Measurements from ENCODE around the gene CLEC7A.

CLEC7A gene

GRCh38 chr12:10130042-10130441, at the start of gene CLEC7A:
CLEC7A (minus strand) TSS chr12:10130199; CDS start chr12:10130082, 117 bp downstream.
- H3K27me3 Mint-ChIP-seq: peaks cover 28% of the 10 kb centered on the region
- H3K4me1 Mint-ChIP-seq (ENCODE audit: low read depth): peaks cover 23% of the 10 kb centered on the region
- no peak within 1 kb of the TSS for H3K4me3 Mint-ChIP-seq
- H3K9me3 Mint-ChIP-seq: no peaks in the 10 kb centered on the region
- no peaks in the 10 kb centered on the region for H3K36me3 Mint-ChIP-seq (ENCODE audit: low read depth)
- H3K27ac Mint-ChIP-seq: peak within 1 kb of the TSS; percentile 14

GRCh38 chr12:10179776-10180181, 49.8 kb upstream of the CLEC7A start:
- peaks cover 7% of the 10 kb centered on the region for H3K4me1 Mint-ChIP-seq (ENCODE audit: low read depth)
- no peaks in the 10 kb centered on the region for H3K9me3 Mint-ChIP-seq
- H3K4me3 Mint-ChIP-seq: no peak overlapping the region
- H3K36me3 Mint-ChIP-seq (ENCODE audit: low read depth): no peaks in the 10 kb centered on the region
- peaks cover 41% of the 10 kb centered on the region for H3K27me3 Mint-ChIP-seq
- H3K27ac Mint-ChIP-seq: no peak overlapping the region

GRCh38 chr12:10178821-10179220, 48.8 kb upstream of the CLEC7A start, which contains the start of gene TMEM52B:
TMEM52B (plus strand) TSS chr12:10179032; CDS start chr12:10179575, 543 bp downstream.
- Mint-ChIP-seq H3K27ac (no peak within 1 kb of the TSS), H3K4me3 (no peak within 1 kb of the TSS), H3K9me3 (no peaks in the 10 kb centered on the region), H3K4me1 (ENCODE audit: low read depth) (peaks cover 7% of the 10 kb centered on the region), H3K27me3 (peaks cover 32% of the 10 kb centered on the region), H3K36me3 (ENCODE audit: low read depth) (no peaks in the 10 kb centered on the region)

- Mint-ChIP-seq H3K4me1 (ENCODE audit: low read depth) (no peaks in the 10 kb centered on the region), H3K9me3 (no peaks in the 10 kb centered on the region), H3K36me3 (ENCODE audit: low read depth) (no peaks in the 10 kb centered on the region), H3K27ac (no peak overlapping the region), H3K27me3 (peaks cover 20% of the 10 kb centered on the region), H3K4me3 (no peak overlapping the region)
Observed at GRCh38 chr12:10175846-10176636, 46.0 kb upstream of the CLEC7A start.

- H3K9me3 Mint-ChIP-seq: no peaks in the 10 kb centered on the region
- H3K27me3 Mint-ChIP-seq: peaks cover 23% of the 10 kb centered on the region
- H3K4me3 Mint-ChIP-seq: no peak overlapping the region
- H3K27ac Mint-ChIP-seq: no peak overlapping the region
- no peaks in the 10 kb centered on the region for H3K4me1 Mint-ChIP-seq (ENCODE audit: low read depth)
- no peaks in the 10 kb centered on the region for H3K36me3 Mint-ChIP-seq (ENCODE audit: low read depth)
Observed at GRCh38 chr12:10174986-10175614, 45.1 kb upstream of the CLEC7A start.

GRCh38 chr12:10171973-10172728, 42.2 kb upstream of the CLEC7A start, which contains the start of gene OLR1:
OLR1 (minus strand) TSS chr12:10172132; CDS start chr12:10172077, 55 bp downstream.
- Mint-ChIP-seq H3K4me1 (ENCODE audit: low read depth) (no peaks in the 10 kb centered on the region), H3K4me3 (no peak within 1 kb of the TSS), H3K27ac (no peak within 1 kb of the TSS), H3K9me3 (no peaks in the 10 kb centered on the region), H3K27me3 (peaks cover 12% of the 10 kb centered on the region), H3K36me3 (ENCODE audit: low read depth) (no peaks in the 10 kb centered on the region)

- H3K9me3 Mint-ChIP-seq: no peaks in the 10 kb centered on the region
- H3K4me3 Mint-ChIP-seq: no peak overlapping the region
- H3K27ac Mint-ChIP-seq: no peak overlapping the region
- H3K4me1 Mint-ChIP-seq (ENCODE audit: low read depth): no peaks in the 10 kb centered on the region
- H3K27me3 Mint-ChIP-seq: peaks cover 7% of the 10 kb centered on the region
- no peaks in the 10 kb centered on the region for H3K36me3 Mint-ChIP-seq (ENCODE audit: low read depth)
Observed at GRCh38 chr12:10170216-10170615, 40.2 kb upstream of the CLEC7A start.

GRCh38 chr12:10169104-10169503, 39.1 kb upstream of the CLEC7A start:
- Mint-ChIP-seq H3K4me1 (ENCODE audit: low read depth) (no peaks in the 10 kb centered on the region), H3K36me3 (ENCODE audit: low read depth) (no peaks in the 10 kb centered on the region), H3K4me3 (no peak overlapping the region), H3K27ac (no peak overlapping the region), H3K27me3 (peaks cover 7% of the 10 kb centered on the region), H3K9me3 (no peaks in the 10 kb centered on the region)

GRCh38 chr12:10167599-10167998, 37.6 kb upstream of the CLEC7A start:
- H3K4me3 Mint-ChIP-seq: no peak overlapping the region
- no peaks in the 10 kb centered on the region for H3K9me3 Mint-ChIP-seq
- no peaks in the 10 kb centered on the region for H3K36me3 Mint-ChIP-seq (ENCODE audit: low read depth)
- no peak overlapping the region for H3K27ac Mint-ChIP-seq
- H3K4me1 Mint-ChIP-seq (ENCODE audit: low read depth): no peaks in the 10 kb centered on the region
- peaks cover 7% of the 10 kb centered on the region for H3K27me3 Mint-ChIP-seq

- Mint-ChIP-seq H3K27me3 (no peaks in the 10 kb centered on the region), H3K9me3 (no peaks in the 10 kb centered on the region), H3K4me1 (ENCODE audit: low read depth) (no peaks in the 10 kb centered on the region), H3K27ac (peak overlapping the region; percentile 48), H3K36me3 (ENCODE audit: low read depth) (no peaks in the 10 kb centered on the region), H3K4me3 (no peak overlapping the region)
Observed at GRCh38 chr12:10165421-10165820, 35.4 kb upstream of the CLEC7A start.

GRCh38 chr12:10163084-10163483, 33.1 kb upstream of the CLEC7A start:
- Mint-ChIP-seq H3K27me3 (peaks cover 3% of the 10 kb centered on the region), H3K9me3 (no peaks in the 10 kb centered on the region), H3K27ac (no peak overlapping the region), H3K36me3 (ENCODE audit: low read depth) (no peaks in the 10 kb centered on the region), H3K4me3 (no peak overlapping the region), H3K4me1 (ENCODE audit: low read depth) (no peaks in the 10 kb centered on the region)

- Mint-ChIP-seq H3K36me3 (ENCODE audit: low read depth) (no peaks in the 10 kb centered on the region), H3K4me3 (no peak overlapping the region), H3K4me1 (ENCODE audit: low read depth) (no peaks in the 10 kb centered on the region), H3K27ac (no peak overlapping the region), H3K27me3 (peaks cover 9% of the 10 kb centered on the region), H3K9me3 (no peaks in the 10 kb centered on the region)
Observed at GRCh38 chr12:10160617-10161385, 30.8 kb upstream of the CLEC7A start.

- peaks cover 13% of the 10 kb centered on the region for H3K27me3 Mint-ChIP-seq
- no peak overlapping the region for H3K4me3 Mint-ChIP-seq
- no peak overlapping the region for H3K27ac Mint-ChIP-seq
- H3K36me3 Mint-ChIP-seq (ENCODE audit: low read depth): no peaks in the 10 kb centered on the region
- no peaks in the 10 kb centered on the region for H3K4me1 Mint-ChIP-seq (ENCODE audit: low read depth)
- H3K9me3 Mint-ChIP-seq: no peaks in the 10 kb centered on the region
Observed at GRCh38 chr12:10159280-10159679, 29.3 kb upstream of the CLEC7A start.

GRCh38 chr12:10158406-10158805, 28.4 kb upstream of the CLEC7A start:
- H3K36me3 Mint-ChIP-seq (ENCODE audit: low read depth): no peaks in the 10 kb centered on the region
- no peak overlapping the region for H3K4me3 Mint-ChIP-seq
- no peak overlapping the region for H3K27ac Mint-ChIP-seq
- no peaks in the 10 kb centered on the region for H3K9me3 Mint-ChIP-seq
- peaks cover 20% of the 10 kb centered on the region for H3K27me3 Mint-ChIP-seq
- H3K4me1 Mint-ChIP-seq (ENCODE audit: low read depth): peaks cover 8% of the 10 kb centered on the region
